Neuronal stem cell (in vitro differentiated cells): ENCODE data around the gene CACNA1F.

Experiments
- DNase-seq: peaks from one replicate; pipeline ENCODE4 v3.0.0-alpha.2; 2013; ENCODE audit warnings: low spot score
- H2AFZ ChIP-seq: one replicate; pipeline ENCODE4 v1.6.1; 2013; ENCODE audit warnings: mild to moderate bottlenecking, low read length, inconsistent platforms
- H2AK5ac ChIP-seq: 2 replicates; pipeline ENCODE4 v1.6.1; 2013; ENCODE audit warnings: low read depth, mild to moderate bottlenecking, inconsistent platforms, low read length, moderate library complexity, mixed read lengths
- H2BK120ac ChIP-seq: 2 replicates; pipeline ENCODE4 v1.6.1; 2013; ENCODE audit warnings: low read depth, mild to moderate bottlenecking, inconsistent platforms, low read length, moderate library complexity, mixed read lengths
- H2BK12ac ChIP-seq: one replicate; pipeline ENCODE4 v1.6.1; 2013; ENCODE audit warnings: low read length, inconsistent platforms
- H2BK15ac ChIP-seq: 2 replicates; pipeline ENCODE4 v1.6.1; 2013; ENCODE audit warnings: mild to moderate bottlenecking, low read length, inconsistent platforms, mixed read lengths
- H2BK5ac ChIP-seq: one replicate; pipeline ENCODE4 v1.6.1; 2013; ENCODE audit warnings: inconsistent platforms, mild to moderate bottlenecking, low read length, moderate library complexity
- H3K14ac ChIP-seq: one replicate; pipeline ENCODE4 v1.6.1; 2013; ENCODE audit warnings: low read length, inconsistent platforms
- H3K18ac ChIP-seq: 2 replicates; pipeline ENCODE4 v1.6.1; 2013; ENCODE audit warnings: low read length, inconsistent platforms
- H3K23ac ChIP-seq: 2 replicates; pipeline ENCODE4 v1.6.1; 2013; ENCODE audit warnings: low read depth, mild to moderate bottlenecking, mixed read lengths, low read length, inconsistent platforms; ENCODE audit not compliant: poor library complexity
- H3K27ac ChIP-seq: replicated peaks from 3 replicates; pipeline ENCODE4 v1.5.1; 2013; ENCODE audit warnings: low read length, inconsistent platforms
- H3K27me3 ChIP-seq, 3 experiments: 2 replicates each; pipeline ENCODE4 v1.6.1; 2013; ENCODE audit warnings: low read length in 3 of 3, mild to moderate bottlenecking in 2 of 3, inconsistent platforms in 1 of 3, low read depth in 1 of 3, mixed read lengths in 1 of 3, moderate library complexity in 1 of 3; ENCODE audit not compliant: control insufficient read depth in 3 of 3, insufficient read depth in 3 of 3
- H3K36me3 ChIP-seq, 2 donors: replicated peaks in 1 of 2; 2 replicates each; pipeline ENCODE4 v1.6.1; 2013; ENCODE audit warnings: low read length in 2 of 2; ENCODE audit not compliant: control insufficient read depth in 2 of 2, insufficient read depth in 2 of 2
- H3K4ac ChIP-seq: 2 replicates; pipeline ENCODE4 v1.6.1; 2013; ENCODE audit warnings: inconsistent platforms, mild to moderate bottlenecking, low read length, moderate library complexity
- H3K4me1 ChIP-seq, 2 donors: 1 replicate in 1 of 2; 2 replicates in 1 of 2; pipeline ENCODE4 v1.6.1; 2013; ENCODE audit warnings: low read length in 2 of 2, low read depth in 1 of 2; ENCODE audit not compliant: control insufficient read depth in 2 of 2, insufficient read depth in 1 of 2
- H3K4me2 ChIP-seq: one replicate; pipeline ENCODE4 v1.6.1; 2013; ENCODE audit warnings: mild to moderate bottlenecking, low read length, inconsistent platforms; ENCODE audit not compliant: insufficient read depth, poor library complexity, severe bottlenecking
- H3K4me3 ChIP-seq, 2 donors: 2 replicates each; pipeline ENCODE4 v1.5.1; 2013; ENCODE audit warnings: low read length in 2 of 2, mild to moderate bottlenecking in 2 of 2, inconsistent platforms in 1 of 2, moderate library complexity in 1 of 2
- H3K79me1 ChIP-seq: one replicate; pipeline ENCODE4 v1.6.1; 2013; ENCODE audit warnings: low read depth, mild to moderate bottlenecking, inconsistent platforms, low read length, moderate library complexity
- H3K9ac ChIP-seq: one replicate; pipeline ENCODE4 v1.6.1; 2013; ENCODE audit warnings: mild to moderate bottlenecking, low read depth, low read length, inconsistent platforms; ENCODE audit not compliant: poor library complexity
- H3K9me3 ChIP-seq, 2 donors: replicated peaks in 1 of 2; 2 replicates each; pipeline versions ENCODE3 to v1.6.1; 2013; ENCODE audit warnings: low read length in 2 of 2, mild to moderate bottlenecking in 2 of 2, inconsistent platforms in 1 of 2, low read depth in 1 of 2, mixed read lengths in 1 of 2, moderate library complexity in 1 of 2; ENCODE audit not compliant: control insufficient read depth in 2 of 2, insufficient read depth in 1 of 2
- H4K8ac ChIP-seq: one replicate; pipeline ENCODE4 v1.6.1; 2013; ENCODE audit warnings: low read depth, mild to moderate bottlenecking, inconsistent platforms, low read length, moderate library complexity
- H4K91ac ChIP-seq: one replicate; pipeline ENCODE4 v1.6.1; 2013; ENCODE audit warnings: low read length, low read depth, mild to moderate bottlenecking, inconsistent platforms; ENCODE audit not compliant: poor library complexity
- WGBS, 2 donors: extraction: QIAGEN DNeasy Blood & Tissue Kit; methylation state at CpG; one replicate each; pipeline ENCODE4 v1.1.7; 2013; ENCODE audit warnings: missing lambda C conversion rate in 2 of 2, mixed read lengths in 1 of 2; ENCODE audit not compliant: insufficient read length in 2 of 2, insufficient replicate concordance in 1 of 2; ENCODE audit errors: extremely low coverage in 2 of 2; 5-methylcytosine and 5-hydroxymethylcytosine counted together

Gene CACNA1F

GRCh38 chrX:49262603-49263002 is 29.5 kb upstream of the CACNA1F start:
- H2BK12ac ChIP-seq: no peak overlapping the region
- no peaks in the 10 kb centered on the region for H3K4me1 ChIP-seq
- H3K27ac ChIP-seq: no peak overlapping the region
- DNase-seq: no peak
- no peak overlapping the region for H2AFZ ChIP-seq
- H2AK5ac ChIP-seq: no peak overlapping the region
- H3K9me3 ChIP-seq: no peaks in the 10 kb centered on the region
- no peak overlapping the region for H2BK120ac ChIP-seq
- no peak overlapping the region for H3K23ac ChIP-seq
- no peak overlapping the region for H3K4ac ChIP-seq
- no peak overlapping the region for H4K91ac ChIP-seq
- H3K4me2 ChIP-seq: no peak overlapping the region
- H3K18ac ChIP-seq: no peak overlapping the region
- no peaks in the 10 kb centered on the region for H3K79me1 ChIP-seq
- no CpG with 5 or more reads among the region's 1 CpG for WGBS, 2 donors
- H2BK15ac ChIP-seq: no peak overlapping the region
- no peak overlapping the region for H3K14ac ChIP-seq
- H2BK5ac ChIP-seq: no peak overlapping the region
- no peaks in the 10 kb centered on the region for H3K36me3 ChIP-seq
- H3K27me3 ChIP-seq: no peaks in the 10 kb centered on the region
- no peak overlapping the region for H3K4me3 ChIP-seq
- H4K8ac ChIP-seq: no peak overlapping the region
- no peak overlapping the region for H3K9ac ChIP-seq

GRCh38 chrX:49260221-49260985 is 27.3 kb upstream of the CACNA1F start:
- WGBS, 2 donors: no CpG with 5 or more reads among the region's 17 CpGs
- no peak overlapping the region for H4K91ac ChIP-seq
- no peaks in the 10 kb centered on the region for H3K36me3 ChIP-seq
- no peak overlapping the region for H4K8ac ChIP-seq
- no peaks in the 10 kb centered on the region for H3K4me1 ChIP-seq
- H3K27me3 ChIP-seq: no peaks in the 10 kb centered on the region
- no peak overlapping the region for H3K4me3 ChIP-seq
- no peak overlapping the region for H2BK12ac ChIP-seq
- no peak overlapping the region for H2BK15ac ChIP-seq
- no peak overlapping the region for H3K9ac ChIP-seq
- H2BK5ac ChIP-seq: no peak overlapping the region
- no peak overlapping the region for H3K23ac ChIP-seq
- H3K79me1 ChIP-seq: no peaks in the 10 kb centered on the region
- H3K18ac ChIP-seq: no peak overlapping the region
- no peak overlapping the region for H3K14ac ChIP-seq
- no peak overlapping the region for H3K4ac ChIP-seq
- no peak overlapping the region for H2AFZ ChIP-seq
- no peak overlapping the region for H2BK120ac ChIP-seq
- no peaks in the 10 kb centered on the region for H3K9me3 ChIP-seq
- no peak overlapping the region for H2AK5ac ChIP-seq
- no peak overlapping the region for H3K4me2 ChIP-seq
- H3K27ac ChIP-seq: no peak overlapping the region
- DNase-seq: no peak

GRCh38 chrX:49258749-49259124 is 25.6 kb upstream of the CACNA1F start:
- Histone ChIP-seq H3K9ac (no peak overlapping the region), H2BK15ac (no peak overlapping the region), H4K91ac (no peak overlapping the region), H3K79me1 (no peaks in the 10 kb centered on the region), H2AFZ (no peak overlapping the region), H3K9me3 (no peaks in the 10 kb centered on the region), H3K4ac (no peak overlapping the region), H3K18ac (no peak overlapping the region), H3K27ac (no peak overlapping the region), H3K36me3 (no peaks in the 10 kb centered on the region), H3K4me1 (no peaks in the 10 kb centered on the region), H2AK5ac (no peak overlapping the region), H4K8ac (no peak overlapping the region), H3K4me2 (no peak overlapping the region), H3K14ac (no peak overlapping the region), H2BK120ac (no peak overlapping the region), H3K27me3 (no peaks in the 10 kb centered on the region), H2BK5ac (no peak overlapping the region), H3K4me3 (no peak overlapping the region), H2BK12ac (no peak overlapping the region), H3K23ac (no peak overlapping the region)
- no peak for DNase-seq
- no CpG with 5 or more reads among the region's 5 CpGs for WGBS, 2 donors

GRCh38 chrX:49257846-49258748 is 25.0 kb upstream of the CACNA1F start:
- Histone ChIP-seq H4K8ac (no peak overlapping the region), H3K14ac (no peak overlapping the region), H3K79me1 (no peaks in the 10 kb centered on the region), H2AFZ (no peak overlapping the region), H2BK15ac (no peak overlapping the region), H3K4me2 (no peak overlapping the region), H3K9ac (no peak overlapping the region), H3K4ac (no peak overlapping the region), H3K36me3 (no peaks in the 10 kb centered on the region), H3K4me1 (no peaks in the 10 kb centered on the region), H3K9me3 (no peaks in the 10 kb centered on the region), H2BK12ac (no peak overlapping the region), H2BK5ac (no peak overlapping the region), H4K91ac (no peak overlapping the region), H3K4me3 (no peak overlapping the region), H3K27me3 (no peaks in the 10 kb centered on the region), H3K18ac (no peak overlapping the region), H2BK120ac (no peak overlapping the region), H3K23ac (no peak overlapping the region), H3K27ac (no peak overlapping the region), H2AK5ac (no peak overlapping the region)
- no peak for DNase-seq
- no CpG with 5 or more reads among the region's 20 CpGs for WGBS, 2 donors
